Ovary (tissue), 3 donors: ENCODE data around the gene LRRC15.

ENCODE experiments used
- EP300 ChIP-seq: sonication (generic); formaldehyde crosslinking; IDR thresholded peaks from one replicate; pipeline ENCODE4 v1.6.1; 2017; ENCODE audit warnings: antibody characterized with exemption
- POLR2A ChIP-seq: fragments of 450-650 bp; IDR thresholded peaks from one replicate; pipeline ENCODE4 v1.6.1; 2017; ENCODE audit warnings: antibody characterized with exemption, mild to moderate bottlenecking, moderate library complexity
- TF ChIP-seq, protein P1 (sequence below), 3 donors: fragments of 450-650 bp in 2 of 3; fragments of 200-600 bp in 1 of 3; IDR thresholded peaks; one replicate each; pipeline versions ENCODE4 v1.5.1 to v1.8.0; 2016 to 2022; ENCODE audit warnings: antibody characterized with exemption in 3 of 3, mild to moderate bottlenecking in 1 of 3
- donor health status: DM: no; HTN: no; CAD: no.

DNA sequence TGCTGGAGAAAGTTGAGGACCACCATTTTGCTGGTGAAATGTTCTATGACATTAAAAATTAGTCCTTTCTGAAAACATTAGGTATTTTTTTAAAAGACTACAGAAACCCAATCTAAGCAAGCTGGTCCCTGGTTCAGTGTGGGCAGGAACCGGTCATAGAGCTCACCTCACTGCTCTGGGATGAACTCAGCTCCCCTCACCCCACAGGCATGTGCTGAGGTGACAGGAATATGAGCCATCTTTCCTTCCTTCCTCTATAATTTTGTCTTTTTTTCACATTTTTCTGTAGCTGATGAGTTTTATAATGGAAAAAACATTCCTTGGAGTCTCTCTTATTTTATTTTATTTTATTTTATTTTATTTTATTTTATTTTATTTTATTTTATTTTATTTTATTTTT is 8.2 kb upstream of the LRRC15 start:
- TF ChIP-seq EP300 (no peak), POLR2A (no peak)
- TF ChIP-seq, protein P1, sequence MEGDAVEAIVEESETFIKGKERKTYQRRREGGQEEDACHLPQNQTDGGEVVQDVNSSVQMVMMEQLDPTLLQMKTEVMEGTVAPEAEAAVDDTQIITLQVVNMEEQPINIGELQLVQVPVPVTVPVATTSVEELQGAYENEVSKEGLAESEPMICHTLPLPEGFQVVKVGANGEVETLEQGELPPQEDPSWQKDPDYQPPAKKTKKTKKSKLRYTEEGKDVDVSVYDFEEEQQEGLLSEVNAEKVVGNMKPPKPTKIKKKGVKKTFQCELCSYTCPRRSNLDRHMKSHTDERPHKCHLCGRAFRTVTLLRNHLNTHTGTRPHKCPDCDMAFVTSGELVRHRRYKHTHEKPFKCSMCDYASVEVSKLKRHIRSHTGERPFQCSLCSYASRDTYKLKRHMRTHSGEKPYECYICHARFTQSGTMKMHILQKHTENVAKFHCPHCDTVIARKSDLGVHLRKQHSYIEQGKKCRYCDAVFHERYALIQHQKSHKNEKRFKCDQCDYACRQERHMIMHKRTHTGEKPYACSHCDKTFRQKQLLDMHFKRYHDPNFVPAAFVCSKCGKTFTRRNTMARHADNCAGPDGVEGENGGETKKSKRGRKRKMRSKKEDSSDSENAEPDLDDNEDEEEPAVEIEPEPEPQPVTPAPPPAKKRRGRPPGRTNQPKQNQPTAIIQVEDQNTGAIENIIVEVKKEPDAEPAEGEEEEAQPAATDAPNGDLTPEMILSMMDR (IDR thresholded peaks at IDR 0.05) = no peak
